Naive B cell (primary cell): Measurements from ENCODE around the gene NPIPB8. TPM values are rescaled to one million over a fixed set of nuclear protein-coding genes. Genes with fewer than 3 reads are reported as not detected.
"Not testable (repeated sequence)": the region's sequence is repeated elsewhere in the genome, so short reads cannot be mapped to it uniquely, and the experiment has no call there.

Source experiments
- ATAC-seq, 2 donors: fragments of 150-1000 bp; cut with Tn5 transposase; 2 replicates each; pipeline ENCODE4 v1.10.0; 2021; ENCODE audit warnings: low read depth in 2 of 2, mild to moderate bottlenecking in 2 of 2, moderate library complexity in 2 of 2
- DNase-seq: peaks from one replicate; pipeline ENCODE4 v3.0.0; 2022
- H3K27ac Mint-ChIP-seq, 6 donors: one replicate each; pipeline ENCODE4 v1.8.0; 2020 to 2022; ENCODE audit warnings: mild to moderate bottlenecking in 6 of 6, mixed read lengths in 6 of 6, moderate library complexity in 5 of 6, inconsistent platforms in 2 of 6
- H3K27me3 Mint-ChIP-seq, 3 donors: one replicate each; pipeline ENCODE4 v1.8.0; 2021 to 2022; ENCODE audit warnings: mixed read lengths in 3 of 3, mild to moderate bottlenecking in 1 of 3
- H3K36me3 Mint-ChIP-seq, 2 donors: one replicate each; pipeline ENCODE4 v1.8.0; 2020 to 2022; ENCODE audit warnings: mixed read lengths in 2 of 2, inconsistent platforms in 1 of 2, mild to moderate bottlenecking in 1 of 2
- H3K4me1 Mint-ChIP-seq, 3 donors: one replicate each; pipeline ENCODE4 v1.8.0; 2020 to 2022; ENCODE audit warnings: mixed read lengths in 3 of 3, inconsistent platforms in 1 of 3, mild to moderate bottlenecking in 1 of 3, moderate library complexity in 1 of 3
- H3K4me3 Mint-ChIP-seq, 8 donors: one replicate each; pipeline ENCODE4 v1.8.0; 2020 to 2022; ENCODE audit warnings: mild to moderate bottlenecking in 8 of 8, mixed read lengths in 8 of 8, moderate library complexity in 8 of 8, inconsistent platforms in 2 of 8
- H3K9me3 Mint-ChIP-seq, 7 donors: one replicate each; pipeline ENCODE4 v1.8.0; 2020 to 2022; ENCODE audit warnings: mixed read lengths in 7 of 7, mild to moderate bottlenecking in 5 of 7, inconsistent platforms in 2 of 7, moderate library complexity in 1 of 7
- polyA plus RNA-seq, 6 donors: library from polyadenylated mRNA; unstranded; fragments of 300-500 nt; fragmentation: Illumina TruSeq; gene quantifications; one replicate each; pipeline ENCODE4 v1.2.3, GENCODE V29; 2021; ENCODE audit warnings: low read depth in 6 of 6

Gene NPIPB8
- polyA plus RNA-seq, 6 donors from 2014 or later = not detected

DNA sequence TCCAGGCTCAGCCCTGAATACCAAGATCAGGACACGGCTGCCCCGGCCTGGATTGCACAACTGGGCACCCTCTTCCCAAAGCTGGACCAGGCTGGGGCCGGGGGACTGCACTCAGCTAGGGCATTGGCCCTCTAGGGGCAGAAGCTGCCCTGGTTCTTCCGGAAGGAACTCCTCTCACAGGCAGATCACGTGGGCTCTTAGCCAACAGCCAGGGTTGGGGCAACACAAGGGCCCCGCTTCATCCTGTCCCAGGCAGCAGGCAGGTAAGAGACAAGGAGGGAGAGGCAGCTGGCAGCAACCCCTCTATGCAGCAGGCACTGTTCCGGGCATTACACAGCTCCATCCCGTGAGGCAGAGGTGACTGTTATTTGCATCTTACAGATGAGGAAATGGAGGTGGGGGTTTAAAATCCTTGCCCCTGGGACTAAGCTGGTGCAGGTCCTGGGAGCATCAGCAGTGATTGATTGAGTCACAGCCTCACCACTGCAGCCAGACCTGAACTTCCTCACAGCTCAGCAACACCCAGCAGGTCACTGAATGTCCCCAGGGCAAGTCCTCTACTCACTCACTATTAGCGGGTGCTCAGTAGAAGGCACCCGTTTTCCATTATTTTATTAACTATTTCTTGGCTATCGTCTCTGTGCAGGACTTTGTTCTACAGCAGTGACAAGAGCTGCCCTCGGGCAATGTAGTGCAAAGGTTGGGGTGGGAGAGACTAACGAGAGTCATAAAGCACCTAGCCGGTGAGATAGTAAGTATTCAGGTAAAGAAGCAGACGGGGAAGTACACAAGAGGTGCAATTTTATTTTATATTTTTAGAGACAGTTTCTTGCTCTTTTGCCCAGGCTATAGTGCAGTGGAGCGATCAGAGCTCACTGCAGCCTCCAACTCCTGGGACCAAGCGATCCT lies 38.2 kb upstream of the NPIPB8 start:
- DNase-seq, H3K9me3 Mint-ChIP-seq, H3K4me3 Mint-ChIP-seq, H3K27me3 Mint-ChIP-seq, H3K36me3 Mint-ChIP-seq, H3K4me1 Mint-ChIP-seq, H3K27ac Mint-ChIP-seq: not testable (repeated sequence)
- ATAC-seq = peak; percentile 79 to 85

DNA sequence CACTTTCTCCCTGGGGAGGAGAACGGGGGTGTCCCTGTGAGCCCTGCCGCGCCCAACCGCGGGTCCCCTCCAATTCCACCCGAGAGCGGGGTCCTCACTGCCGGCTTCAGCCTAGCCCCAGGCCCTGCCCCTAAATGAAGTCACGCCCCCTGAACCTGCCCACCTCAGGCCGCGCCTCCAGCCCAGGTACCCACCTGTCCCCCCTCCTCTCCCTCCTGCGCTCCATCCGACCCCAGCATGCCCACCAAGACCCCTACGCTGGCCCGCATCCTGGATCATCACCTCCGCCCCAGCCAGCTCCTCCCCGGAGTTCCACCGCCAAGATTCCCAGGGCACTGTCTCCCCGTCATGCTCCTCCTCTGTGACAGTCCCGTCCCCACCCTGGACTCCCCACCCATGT lies 36.9 kb upstream of the NPIPB8 start:
- not testable (repeated sequence) for DNase-seq, H3K9me3 Mint-ChIP-seq, H3K36me3 Mint-ChIP-seq, H3K27ac Mint-ChIP-seq, ATAC-seq, H3K27me3 Mint-ChIP-seq, H3K4me1 Mint-ChIP-seq
- peak overlapping the region in 1 of 8 donors; percentile 49 for H3K4me3 Mint-ChIP-seq

GRCh38 chr16:28601589-28601988 lies 36.3 kb upstream of the NPIPB8 start:
- H3K36me3 Mint-ChIP-seq, DNase-seq, H3K4me1 Mint-ChIP-seq, H3K27me3 Mint-ChIP-seq, H3K9me3 Mint-ChIP-seq, ATAC-seq: not testable (repeated sequence)
- H3K4me3 Mint-ChIP-seq = peak overlapping the region in 5 of 8 donors; percentile 29 to 88 (median 55)
- peak overlapping the region in 1 of 6 donors; percentile 51 for H3K27ac Mint-ChIP-seq

GRCh38 chr16:28602062-28602461 lies 35.8 kb upstream of the NPIPB8 start:
- not testable (repeated sequence) for H3K36me3 Mint-ChIP-seq, H3K27ac Mint-ChIP-seq, H3K4me1 Mint-ChIP-seq, DNase-seq, H3K27me3 Mint-ChIP-seq, H3K4me3 Mint-ChIP-seq, ATAC-seq, H3K9me3 Mint-ChIP-seq

GRCh38 chr16:28602529-28602928 lies 35.3 kb upstream of the NPIPB8 start:
- Mint-ChIP-seq H3K27me3 (peaks cover 0 to 6% (median 5%) of the 10 kb centered on the region in 3 donors), H3K36me3 (no peaks in the 10 kb centered on the region), H3K4me3 (no peak overlapping the region), H3K4me1 (peaks cover 0 to 3% (median 0%) of the 10 kb centered on the region in 3 donors), H3K27ac (no peak overlapping the region), H3K9me3 (no peaks in the 10 kb centered on the region)
- ATAC-seq (no peak), DNase-seq (no peak)

DNA sequence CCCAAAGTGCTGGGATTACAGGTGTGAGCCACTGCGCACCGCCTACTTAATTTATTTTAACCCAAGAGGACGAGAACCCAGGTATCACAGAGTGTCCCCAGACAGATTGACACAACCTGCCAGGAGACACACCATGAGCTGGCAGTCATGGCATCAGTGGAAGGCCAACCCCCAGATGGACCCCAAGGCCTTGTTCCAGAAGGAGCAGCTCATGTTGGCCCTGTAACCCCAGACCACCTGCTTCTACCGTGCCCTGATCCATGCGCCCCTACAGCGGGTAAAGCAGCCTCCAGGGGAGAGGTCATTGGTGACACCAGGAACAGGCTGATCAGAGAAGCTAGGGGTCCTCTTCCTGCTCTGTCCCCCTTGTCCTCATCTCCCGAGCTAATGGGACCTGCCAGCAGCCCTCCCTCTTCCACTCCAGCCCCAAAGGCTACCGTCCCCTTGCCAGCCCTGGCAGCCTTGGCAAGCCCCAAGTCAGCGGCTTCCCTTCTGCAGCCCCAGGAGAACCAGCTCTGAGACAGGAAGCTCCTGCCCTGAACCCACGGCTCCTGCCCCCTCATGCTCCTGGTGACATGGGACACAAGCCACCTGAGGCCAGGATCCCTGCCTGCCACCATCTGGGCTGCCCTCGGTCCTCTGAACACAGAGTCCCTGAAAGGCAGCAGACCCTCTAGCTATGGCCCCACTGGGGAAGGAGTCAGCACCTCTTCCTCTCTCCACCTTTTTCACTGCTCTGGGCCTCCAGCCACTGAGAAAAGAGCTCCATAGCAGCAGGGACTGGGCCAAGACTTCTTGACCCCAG lies 34.3 kb upstream of the NPIPB8 start:
- peaks cover 0 to 3% (median 0%) of the 10 kb centered on the region in 3 donors for H3K4me1 Mint-ChIP-seq
- DNase-seq = no peak
- H3K4me3 Mint-ChIP-seq = no peak overlapping the region
- no peaks in the 10 kb centered on the region for H3K27me3 Mint-ChIP-seq
- no peaks in the 10 kb centered on the region for H3K9me3 Mint-ChIP-seq
- no peaks in the 10 kb centered on the region for H3K36me3 Mint-ChIP-seq
- ATAC-seq = no peak
- H3K27ac Mint-ChIP-seq = no peak overlapping the region

- H3K4me3 Mint-ChIP-seq = no peak overlapping the region
- H3K4me1 Mint-ChIP-seq = peaks cover 0 to 3% (median under 1%) of the 10 kb centered on the region in 3 donors
- H3K36me3 Mint-ChIP-seq = no peaks in the 10 kb centered on the region
- peak overlapping the region in 1 of 6 donors; percentile 52 for H3K27ac Mint-ChIP-seq
- ATAC-seq (no peak), DNase-seq (no peak)
- no peaks in the 10 kb centered on the region for H3K9me3 Mint-ChIP-seq
- no peaks in the 10 kb centered on the region for H3K27me3 Mint-ChIP-seq
Observed at GRCh38 chr16:28604186-28604565, 33.7 kb upstream of the NPIPB8 start.

GRCh38 chr16:28606291-28607115 lies 31.4 kb upstream of the NPIPB8 start:
- no peaks in the 10 kb centered on the region for H3K36me3 Mint-ChIP-seq
- DNase-seq = no peak
- peak overlapping the region in 1 of 6 donors; percentile 66 for H3K27ac Mint-ChIP-seq

GRCh38 chr16:28607116-28607623 lies 30.7 kb upstream of the NPIPB8 start:
- no peaks in the 10 kb centered on the region for H3K9me3 Mint-ChIP-seq
- no peak overlapping the region for H3K4me3 Mint-ChIP-seq
- H3K27me3 Mint-ChIP-seq = no peaks in the 10 kb centered on the region
- no peaks in the 10 kb centered on the region for H3K36me3 Mint-ChIP-seq
- peaks cover 0 to 5% (median 4%) of the 10 kb centered on the region in 3 donors for H3K4me1 Mint-ChIP-seq
- DNase-seq = no peak
- peak overlapping the region in 1 of 6 donors; percentile 66 for H3K27ac Mint-ChIP-seq
- no peak for ATAC-seq

More at GRCh38 chr16:28606291-28607115, 31.4 kb upstream of the NPIPB8 start:
- peaks cover under 1 to 5% (median 4%) of the 10 kb centered on the region in 3 donors for H3K4me1 Mint-ChIP-seq
- no peak for ATAC-seq
- no peak overlapping the region for H3K4me3 Mint-ChIP-seq
- H3K27me3 Mint-ChIP-seq = no peaks in the 10 kb centered on the region
- no peaks in the 10 kb centered on the region for H3K9me3 Mint-ChIP-seq

DNA sequence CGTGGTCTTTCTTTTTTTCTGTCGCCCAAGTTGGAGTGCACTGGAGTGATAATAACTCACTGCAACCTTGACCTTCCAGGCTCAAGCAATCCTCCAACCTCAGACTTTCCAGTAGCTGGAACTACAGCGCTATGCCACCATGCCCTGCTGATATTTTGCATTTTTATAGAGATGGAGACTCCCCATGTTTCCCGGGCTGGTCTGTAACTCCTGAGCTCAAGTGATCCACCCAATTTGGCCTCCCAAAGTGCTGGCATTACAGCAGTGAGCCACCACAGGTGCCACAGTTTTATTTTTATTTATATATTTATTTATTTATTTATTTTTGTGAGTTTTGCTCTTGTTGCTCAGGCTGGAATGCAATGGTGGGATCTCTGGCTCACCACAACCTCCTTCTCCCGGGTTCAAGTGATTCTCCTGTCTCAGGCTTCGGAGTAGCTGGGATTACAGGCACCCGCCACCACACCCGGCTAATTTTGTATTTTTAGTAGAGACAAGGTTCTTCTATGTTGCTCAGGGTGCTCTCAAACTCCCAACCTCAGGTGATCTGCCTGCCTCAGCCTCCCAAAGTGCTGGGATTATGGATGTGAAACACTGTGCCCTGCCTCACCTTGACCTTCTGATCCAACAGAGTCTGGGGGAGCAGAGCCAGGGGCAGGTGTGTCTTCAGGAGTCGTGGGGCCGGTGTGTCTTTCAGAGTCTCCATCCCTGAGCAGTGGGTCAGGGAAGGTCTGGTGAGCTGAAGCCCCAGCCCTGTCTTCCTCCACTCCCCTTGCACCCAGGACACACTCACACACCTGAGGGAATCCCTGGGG lies 30.0 kb upstream of the NPIPB8 start:
- H3K4me1 Mint-ChIP-seq, H3K4me3 Mint-ChIP-seq, ATAC-seq, H3K27ac Mint-ChIP-seq, DNase-seq, H3K9me3 Mint-ChIP-seq, H3K27me3 Mint-ChIP-seq, H3K36me3 Mint-ChIP-seq: not testable (repeated sequence)

- not testable (repeated sequence) for H3K4me1 Mint-ChIP-seq, H3K27me3 Mint-ChIP-seq, H3K27ac Mint-ChIP-seq, H3K36me3 Mint-ChIP-seq, DNase-seq, H3K9me3 Mint-ChIP-seq, ATAC-seq, H3K4me3 Mint-ChIP-seq
Observed at GRCh38 chr16:28608496-28608808, 29.4 kb upstream of the NPIPB8 start.

- H3K4me1 Mint-ChIP-seq, H3K27me3 Mint-ChIP-seq, DNase-seq, H3K36me3 Mint-ChIP-seq, H3K9me3 Mint-ChIP-seq, H3K4me3 Mint-ChIP-seq, ATAC-seq: not testable (repeated sequence)
- peak overlapping the region in 1 of 6 donors; percentile 54 for H3K27ac Mint-ChIP-seq
Observed at GRCh38 chr16:28608867-28609596, 28.8 kb upstream of the NPIPB8 start.
